ENCODE measurements around the gene FAM43A.

The FAM43A gene

GRCh38 chr3:194685718-194686413 lies at the start of gene FAM43A:
Gene FAM43A (plus strand): TSS chr3:194685883. CDS start chr3:194686827, 944 bp downstream.
- DNase-seq (ENCODE audit: low read depth in 2 of 2, low spot score in 1 of 2), result peak; percentile 49 to 54

- no peak for DNase-seq (ENCODE audit: low read depth in 2 of 2, low spot score in 1 of 2)
Measured at GRCh38 chr3:194637066-194637465, 48.6 kb upstream of the FAM43A start.

- DNase-seq (ENCODE audit: low read depth in 2 of 2, low spot score in 1 of 2), result no peak
Measured at GRCh38 chr3:194637541-194638400, 47.9 kb upstream of the FAM43A start.

- no peak for DNase-seq (ENCODE audit: low read depth in 2 of 2, low spot score in 1 of 2)
Measured at GRCh38 chr3:194638991-194639605, 46.6 kb upstream of the FAM43A start.

- DNase-seq (ENCODE audit: low read depth in 2 of 2, low spot score in 1 of 2), result peak in 1 of 2 donors; percentile 6
Measured at GRCh38 chr3:194640829-194641228, 44.9 kb upstream of the FAM43A start.

GRCh38 chr3:194642769-194643168 lies 42.9 kb upstream of the FAM43A start:
- DNase-seq (ENCODE audit: low read depth in 2 of 2, low spot score in 1 of 2), result no peak

GRCh38 chr3:194647747-194648146 lies 37.9 kb upstream of the FAM43A start:
- no peak for DNase-seq (ENCODE audit: low read depth in 2 of 2, low spot score in 1 of 2)

- no peak for DNase-seq (ENCODE audit: low read depth in 2 of 2, low spot score in 1 of 2)
Measured at GRCh38 chr3:194654443-194654842, 31.2 kb upstream of the FAM43A start.

- DNase-seq (ENCODE audit: low read depth in 2 of 2, low spot score in 1 of 2), result no peak
Measured at GRCh38 chr3:194657439-194657838, 28.2 kb upstream of the FAM43A start.

- no peak for DNase-seq (ENCODE audit: low read depth in 2 of 2, low spot score in 1 of 2)
Measured at GRCh38 chr3:194658477-194659242, 27.0 kb upstream of the FAM43A start.

GRCh38 chr3:194659778-194660177 lies 25.9 kb upstream of the FAM43A start:
- no peak for DNase-seq (ENCODE audit: low read depth in 2 of 2, low spot score in 1 of 2)

GRCh38 chr3:194661374-194661773 lies 24.3 kb upstream of the FAM43A start:
- no peak for DNase-seq (ENCODE audit: low read depth in 2 of 2, low spot score in 1 of 2)

- DNase-seq (ENCODE audit: low read depth in 2 of 2, low spot score in 1 of 2), result no peak
Measured at GRCh38 chr3:194661946-194662345, 23.7 kb upstream of the FAM43A start.

- DNase-seq (ENCODE audit: low read depth in 2 of 2, low spot score in 1 of 2), result no peak
Measured at GRCh38 chr3:194664857-194665256, 20.8 kb upstream of the FAM43A start.

GRCh38 chr3:194667363-194667762 lies 18.3 kb upstream of the FAM43A start:
- no peak for DNase-seq (ENCODE audit: low read depth in 2 of 2, low spot score in 1 of 2)

GRCh38 chr3:194671511-194671899 lies 14.2 kb upstream of the FAM43A start:
- no peak for DNase-seq (ENCODE audit: low read depth in 2 of 2, low spot score in 1 of 2)

GRCh38 chr3:194671900-194672808 lies 13.5 kb upstream of the FAM43A start, which contains the start of gene LSG1:
Gene LSG1 (minus strand): TSS chr3:194672191. CDS start chr3:194672162, 29 bp downstream.
- peak; percentile 82 to 83 for DNase-seq (ENCODE audit: low read depth in 2 of 2, low spot score in 1 of 2)

GRCh38 chr3:194672876-194673275 lies 12.8 kb upstream of the FAM43A start:
- no peak for DNase-seq (ENCODE audit: low read depth in 2 of 2, low spot score in 1 of 2)

GRCh38 chr3:194673761-194674160 lies 11.9 kb upstream of the FAM43A start:
- DNase-seq (ENCODE audit: low read depth in 2 of 2, low spot score in 1 of 2), result no peak

- DNase-seq (ENCODE audit: low read depth in 2 of 2, low spot score in 1 of 2), result peak in 1 of 2 donors; percentile 33
Measured at GRCh38 chr3:194675081-194675640, 10.5 kb upstream of the FAM43A start.
